HEK293 (cell line): ENCODE results near the gene ZBP1.

ENCODE experiments used
- CTCF ChIA-PET: fragments of 350-600 bp; formaldehyde crosslinking; extraction: SDS; loops from one replicate; lab custom pipeline; 2021; ENCODE audit warnings: antibody characterized with exemption; lab: Yijun Ruan, JAX
- POLR2A ChIA-PET: fragments of 300-600 bp; formaldehyde crosslinking; extraction: SDS; loops from one replicate; lab custom pipeline; 2020; ENCODE audit warnings: antibody characterized with exemption, inconsistent platforms; lab: Yijun Ruan, JAX
- H3K27ac ChIP-seq: fragments of 200-500 bp; sonication (Bioruptor generic); 2 replicates; pipeline ENCODE4 v1.5.1; 2014; ENCODE audit warnings: low read depth, low read length, control low read depth, inconsistent platforms; ENCODE audit errors: extremely low read depth
- H3K36me3 ChIP-seq, 2 experiments: fragments of 200-500 bp in 1 of 2; sonication (Bioruptor generic) in 1 of 2; 1 replicate in 1 of 2; 2 replicates in 1 of 2; pipeline ENCODE4 v1.5.1; 2014 to 2017; ENCODE audit warnings: inconsistent platforms in 2 of 2, low read length in 2 of 2; ENCODE audit not compliant: control insufficient read depth in 2 of 2, insufficient read depth in 1 of 2
- H3K4me1 ChIP-seq: fragments of 200-500 bp; sonication (Bioruptor generic); 2 replicates; pipeline ENCODE4 v1.5.1; 2014; ENCODE audit warnings: mild to moderate bottlenecking, low read length, inconsistent platforms; ENCODE audit not compliant: control insufficient read depth, insufficient read depth
- H3K4me3 ChIP-seq: 2 replicates; pipeline ENCODE4 v1.5.1; 2011; ENCODE audit warnings: low read depth, mild to moderate bottlenecking, control low read depth, low read length, moderate library complexity
- H3K9me3 ChIP-seq: fragments of 200-500 bp; sonication (Bioruptor generic); 2 replicates; pipeline ENCODE4 v1.5.1; 2014; ENCODE audit warnings: low read depth, low read length, inconsistent platforms; ENCODE audit not compliant: control insufficient read depth, insufficient read depth
- BCL11A ChIP-seq: fragments of 450-650 bp; formaldehyde crosslinking; IDR thresholded peaks from 2 replicates; pipeline ENCODE4 v1.5.1; 2016; ENCODE audit warnings: low read depth, missing biosample characterization, missing genetic modification characterization
- HOXC10 ChIP-seq: sonication (generic); formaldehyde crosslinking; IDR thresholded peaks from 2 replicates; pipeline ENCODE4 v1.8.1; 2023; ENCODE audit warnings: mild to moderate bottlenecking, missing genetic modification reagents
- SCRT1 ChIP-seq: fragments of 450-650 bp; formaldehyde crosslinking; IDR thresholded peaks from 2 replicates; pipeline ENCODE4 v1.5.1; 2016; ENCODE audit warnings: missing biosample characterization, missing genetic modification characterization, borderline replicate concordance
- SCRT2 ChIP-seq: fragments of 450-650 bp; formaldehyde crosslinking; IDR thresholded peaks from 2 replicates; pipeline ENCODE4 v1.5.1; 2016; ENCODE audit warnings: missing biosample characterization, missing genetic modification characterization
- SP7 ChIP-seq: fragments of 450-650 bp; formaldehyde crosslinking; IDR thresholded peaks from 2 replicates; pipeline ENCODE4 v1.5.1; 2016; ENCODE audit warnings: missing biosample characterization, missing genetic modification characterization
- ZBTB20 ChIP-seq: fragments of 450-650 bp; formaldehyde crosslinking; IDR thresholded peaks from 2 replicates; pipeline ENCODE4 v1.5.1; 2016; ENCODE audit warnings: missing biosample characterization, missing genetic modification characterization
- ZBTB21 ChIP-seq: fragments of 450-650 bp; formaldehyde crosslinking; IDR thresholded peaks from 2 replicates; pipeline ENCODE4 v1.5.1; 2017; ENCODE audit warnings: missing biosample characterization, missing genetic modification characterization
- ZBTB8A ChIP-seq: fragments of 450-650 bp; formaldehyde crosslinking; IDR thresholded peaks from 2 replicates; pipeline ENCODE4 v1.5.1; 2016; ENCODE audit warnings: missing biosample characterization, missing genetic modification characterization
- ZFP3 ChIP-seq: fragments of 450-650 bp; formaldehyde crosslinking; IDR thresholded peaks from 2 replicates; pipeline ENCODE4 v1.5.1; 2016; ENCODE audit warnings: low read depth, missing biosample characterization, missing genetic modification characterization
- ZNF211 ChIP-seq: fragments of 450-650 bp; formaldehyde crosslinking; IDR thresholded peaks from 2 replicates; pipeline ENCODE4 v1.5.1; 2016; ENCODE audit warnings: low read depth, missing biosample characterization, missing genetic modification characterization
- ZNF23 ChIP-seq: fragments of 450-650 bp; formaldehyde crosslinking; IDR thresholded peaks from 2 replicates; pipeline ENCODE4 v1.5.1; 2016; ENCODE audit warnings: missing biosample characterization, missing genetic modification characterization, borderline replicate concordance
- ZNF274 ChIP-seq, 2 experiments: fragments of 200-500 bp in 1 of 2; fragments of 450-650 bp in 1 of 2; sonication (Bioruptor generic) in 1 of 2; formaldehyde crosslinking in 1 of 2; IDR thresholded peaks; 2 replicates each; pipeline versions ENCODE4 v1.5.1 to v1.6.1; 2014 to 2016; ENCODE audit warnings: borderline replicate concordance in 1 of 2, inconsistent platforms in 1 of 2, low read length in 1 of 2, missing biosample characterization in 1 of 2, missing genetic modification characterization in 1 of 2
- ZNF366 ChIP-seq: fragments of 450-650 bp; formaldehyde crosslinking; conservative IDR thresholded peaks from 2 replicates; pipeline ENCODE4 v1.5.1; 2016; ENCODE audit warnings: missing biosample characterization, missing genetic modification characterization
- ZNF501 ChIP-seq: fragments of 450-650 bp; formaldehyde crosslinking; IDR thresholded peaks from 2 replicates; pipeline ENCODE4 v1.5.1; 2016; ENCODE audit warnings: missing biosample characterization, missing genetic modification characterization
- ZNF530 ChIP-seq: fragments of 450-650 bp; formaldehyde crosslinking; IDR thresholded peaks from 2 replicates; pipeline ENCODE4 v1.5.1; 2016; ENCODE audit warnings: low read depth, missing biosample characterization, missing genetic modification characterization
- ZNF600 ChIP-seq: fragments of 450-650 bp; formaldehyde crosslinking; IDR thresholded peaks from 2 replicates; pipeline ENCODE4 v1.5.1; 2016; ENCODE audit warnings: missing biosample characterization, missing genetic modification characterization
- ZNF624 ChIP-seq: fragments of 450-650 bp; formaldehyde crosslinking; IDR thresholded peaks from 2 replicates; pipeline ENCODE4 v1.5.1; 2017; ENCODE audit warnings: missing biosample characterization, missing genetic modification characterization
- ZNF629 ChIP-seq: fragments of 450-650 bp; formaldehyde crosslinking; IDR thresholded peaks from 2 replicates; pipeline ENCODE4 v1.5.1; 2017; ENCODE audit warnings: missing biosample characterization, missing genetic modification characterization
- ZNF670 ChIP-seq: fragments of 450-650 bp; formaldehyde crosslinking; IDR thresholded peaks from 2 replicates; pipeline ENCODE4 v1.5.1; 2016; ENCODE audit warnings: missing biosample characterization, missing genetic modification characterization, low read depth
- ZNF776 ChIP-seq: fragments of 450-650 bp; formaldehyde crosslinking; IDR thresholded peaks from 2 replicates; pipeline ENCODE4 v1.5.0; 2017; ENCODE audit warnings: missing biosample characterization, missing genetic modification characterization, borderline replicate concordance
- TF ChIP-seq, protein P1 (sequence below): fragments of 450-650 bp; formaldehyde crosslinking; IDR thresholded peaks from 2 replicates; pipeline ENCODE4 v1.5.1; 2016; ENCODE audit warnings: missing biosample characterization, missing genetic modification characterization
- TF ChIP-seq, protein P2 (sequence below): IDR thresholded peaks from 2 replicates; pipeline ENCODE4 v1.6.1; 2011; ENCODE audit warnings: mild to moderate bottlenecking, low read depth, low read length, borderline replicate concordance
- TF ChIP-seq, protein P3 (sequence below): fragments of 450-650 bp; formaldehyde crosslinking; IDR thresholded peaks from 2 replicates; pipeline ENCODE4 v1.5.1; 2016; ENCODE audit warnings: missing biosample characterization, missing genetic modification characterization
- TF ChIP-seq, protein P4 (sequence below): fragments of 450-650 bp; formaldehyde crosslinking; IDR thresholded peaks from 2 replicates; pipeline ENCODE4 v1.5.1; 2016; ENCODE audit warnings: missing biosample characterization, missing genetic modification characterization, low read depth

The ZBP1 gene

GRCh38 chr20:57559658-57560553 lies 60.3 kb downstream of the ZBP1 start:
- H3K4me3 ChIP-seq: no peak overlapping the region
- TF ChIP-seq ZNF366: no peak
- no peak for TF ChIP-seq ZBTB8A (tag by site-specific recombination)
- no peak for TF ChIP-seq SCRT2 (tag by site-specific recombination)
- no peak for TF ChIP-seq ZBTB21 (tag by site-specific recombination)
- no peak for TF ChIP-seq ZNF211 (tag by site-specific recombination)
- TF ChIP-seq BCL11A: no peak
- TF ChIP-seq ZNF530 (tag by site-specific recombination): no peak
- TF ChIP-seq HOXC10 (CRISPR knock-in tag): no peak
- TF ChIP-seq, protein P1, sequence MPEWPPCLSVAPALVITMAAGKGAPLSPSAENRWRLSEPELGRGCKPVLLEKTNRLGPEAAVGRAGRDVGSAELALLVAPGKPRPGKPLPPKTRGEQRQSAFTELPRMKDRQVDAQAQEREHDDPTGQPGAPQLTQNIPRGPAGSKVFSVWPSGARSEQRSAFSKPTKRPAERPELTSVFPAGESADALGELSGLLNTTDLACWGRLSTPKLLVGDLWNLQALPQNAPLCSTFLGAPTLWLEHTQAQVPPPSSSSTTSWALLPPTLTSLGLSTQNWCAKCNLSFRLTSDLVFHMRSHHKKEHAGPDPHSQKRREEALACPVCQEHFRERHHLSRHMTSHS: no peak
- TF ChIP-seq, all 188 proteins: peak for 0
- no peaks in the 10 kb centered on the region for H3K9me3 ChIP-seq
- ChIA-PET POLR2A (no interaction called here), CTCF (interaction anchor here (0.6 to 4.8 kb wide), 2 partner anchors 14 to 16 kb away, joined by 3 to 21 read pairs; no protein-coding TSS in a partner anchor)
- peaks cover 0 to 9% of the 10 kb centered on the region in 2 experiments; a peak in 1 of 3 replicates for H3K36me3 ChIP-seq
- H3K4me1 ChIP-seq: no peaks in the 10 kb centered on the region
- no peak overlapping the region for H3K27ac ChIP-seq

DNA sequence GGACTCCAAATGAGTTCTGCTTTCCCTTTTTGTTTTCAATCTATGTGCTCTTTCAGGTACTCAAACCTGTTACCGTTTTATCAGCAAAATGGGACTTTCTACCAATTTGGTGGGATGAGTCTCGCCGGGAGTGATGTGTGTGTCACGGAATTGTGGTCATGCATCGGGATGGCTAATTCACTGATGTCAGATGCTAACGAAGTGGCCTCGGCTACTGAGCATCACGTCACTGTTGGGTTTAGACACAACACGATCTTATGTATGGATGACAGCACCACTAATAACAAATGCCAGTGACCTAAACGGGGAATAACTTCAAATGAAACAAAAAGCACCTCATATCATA lies 61.0 kb downstream of the ZBP1 start:
- POLR2A ChIA-PET: no interaction called here
- no peaks in the 10 kb centered on the region for H3K4me1 ChIP-seq
- no peak overlapping the region for H3K4me3 ChIP-seq

DNA sequence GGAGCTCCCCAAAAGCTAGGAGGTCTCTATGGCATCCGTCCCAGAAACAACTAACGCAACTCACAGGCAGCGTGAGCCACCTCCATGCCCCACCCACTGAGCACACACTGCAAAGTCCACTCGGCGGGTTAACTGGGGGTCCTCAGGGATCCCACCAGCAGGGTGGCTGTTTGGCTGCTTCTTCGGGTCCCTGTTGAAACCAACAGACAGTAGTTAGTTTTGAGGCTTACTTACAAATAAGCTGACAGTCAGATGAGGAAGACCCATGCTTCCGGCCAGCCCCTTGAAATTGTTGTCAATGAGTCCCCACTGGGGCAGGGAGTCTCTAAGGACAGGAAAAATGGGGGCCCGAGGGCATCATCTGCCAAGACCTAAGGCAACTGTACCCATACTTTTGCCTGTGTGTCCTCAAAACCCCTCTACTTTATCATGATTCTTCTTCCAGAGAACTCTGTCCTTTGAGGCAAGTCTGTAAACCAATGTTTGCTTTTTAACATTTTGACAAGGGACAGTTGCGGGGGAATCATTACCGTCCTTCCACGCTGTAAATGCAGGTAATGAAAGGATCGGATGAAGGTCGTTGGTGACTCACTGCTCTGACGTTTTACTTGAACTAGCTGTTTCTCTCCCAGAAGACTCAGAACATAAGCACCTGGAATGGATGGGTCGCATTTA lies 61.5 kb downstream of the ZBP1 start:
- no peaks in the 10 kb centered on the region for H3K4me1 ChIP-seq
- H3K4me3 ChIP-seq: no peak overlapping the region
- ChIA-PET POLR2A (no interaction called here), CTCF (interaction anchor here (4.8 kb wide), 1 partner anchor 15 kb away, joined by 21 read pairs; no protein-coding TSS in a partner anchor)
- H3K36me3 ChIP-seq: peaks cover 0 to 5% of the 10 kb centered on the region in 2 experiments; a peak in 1 of 3 replicates
- no peak overlapping the region for H3K27ac ChIP-seq
- H3K9me3 ChIP-seq: no peaks in the 10 kb centered on the region
- peak; percentile 81; the same call in 1 of the 2 replicates for TF ChIP-seq ZNF629
- TF ChIP-seq ZNF23 (tag by site-specific recombination): no peak
- no peak for TF ChIP-seq ZFP3 (tag by site-specific recombination)
- TF ChIP-seq HOXC10 (CRISPR knock-in tag): no peak
- no peak for TF ChIP-seq ZNF670 (tag by site-specific recombination)
- TF ChIP-seq SP7 (tag by site-specific recombination): 0 out of 2 replicates have a peak, but pooled peaks have one; percentile 38
- no peak for TF ChIP-seq ZNF274 (IDR thresholded peaks at IDR 0.05; ENCODE audit: low read length)
- no peak for TF ChIP-seq ZNF274 (tag by site-specific recombination; IDR thresholded peaks at IDR 0.05; ENCODE audit: borderline replicate concordance)
- no peak for TF ChIP-seq ZNF624 (tag by site-specific recombination)
- peak; percentile 32; the same call in 1 of the 2 replicates for TF ChIP-seq ZBTB21 (tag by site-specific recombination)
- TF ChIP-seq, protein P2, sequence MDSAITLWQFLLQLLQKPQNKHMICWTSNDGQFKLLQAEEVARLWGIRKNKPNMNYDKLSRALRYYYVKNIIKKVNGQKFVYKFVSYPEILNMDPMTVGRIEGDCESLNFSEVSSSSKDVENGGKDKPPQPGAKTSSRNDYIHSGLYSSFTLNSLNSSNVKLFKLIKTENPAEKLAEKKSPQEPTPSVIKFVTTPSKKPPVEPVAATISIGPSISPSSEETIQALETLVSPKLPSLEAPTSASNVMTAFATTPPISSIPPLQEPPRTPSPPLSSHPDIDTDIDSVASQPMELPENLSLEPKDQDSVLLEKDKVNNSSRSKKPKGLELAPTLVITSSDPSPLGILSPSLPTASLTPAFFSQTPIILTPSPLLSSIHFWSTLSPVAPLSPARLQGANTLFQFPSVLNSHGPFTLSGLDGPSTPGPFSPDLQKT: no peak
- no peak for TF ChIP-seq ZNF776 (tag by site-specific recombination)
- no peak for TF ChIP-seq ZBTB20 (tag by site-specific recombination)
- TF ChIP-seq, protein P3, sequence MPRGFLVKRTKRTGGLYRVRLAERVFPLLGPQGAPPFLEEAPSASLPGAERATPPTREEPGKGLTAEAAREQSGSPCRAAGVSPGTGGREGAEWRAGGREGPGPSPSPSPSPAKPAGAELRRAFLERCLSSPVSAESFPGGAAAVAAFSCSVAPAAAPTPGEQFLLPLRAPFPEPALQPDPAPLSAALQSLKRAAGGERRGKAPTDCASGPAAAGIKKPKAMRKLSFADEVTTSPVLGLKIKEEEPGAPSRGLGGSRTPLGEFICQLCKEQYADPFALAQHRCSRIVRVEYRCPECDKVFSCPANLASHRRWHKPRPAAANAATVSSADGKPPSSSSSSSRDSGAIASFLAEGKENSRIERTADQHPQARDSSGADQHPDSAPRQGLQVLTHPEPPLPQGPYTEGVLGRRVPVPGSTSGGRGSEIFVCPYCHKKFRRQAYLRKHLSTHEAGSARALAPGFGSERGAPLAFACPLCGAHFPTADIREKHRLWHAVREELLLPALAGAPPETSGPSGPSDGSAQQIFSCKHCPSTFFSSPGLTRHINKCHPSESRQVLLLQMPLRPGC: no peak
- TF ChIP-seq, protein P4, sequence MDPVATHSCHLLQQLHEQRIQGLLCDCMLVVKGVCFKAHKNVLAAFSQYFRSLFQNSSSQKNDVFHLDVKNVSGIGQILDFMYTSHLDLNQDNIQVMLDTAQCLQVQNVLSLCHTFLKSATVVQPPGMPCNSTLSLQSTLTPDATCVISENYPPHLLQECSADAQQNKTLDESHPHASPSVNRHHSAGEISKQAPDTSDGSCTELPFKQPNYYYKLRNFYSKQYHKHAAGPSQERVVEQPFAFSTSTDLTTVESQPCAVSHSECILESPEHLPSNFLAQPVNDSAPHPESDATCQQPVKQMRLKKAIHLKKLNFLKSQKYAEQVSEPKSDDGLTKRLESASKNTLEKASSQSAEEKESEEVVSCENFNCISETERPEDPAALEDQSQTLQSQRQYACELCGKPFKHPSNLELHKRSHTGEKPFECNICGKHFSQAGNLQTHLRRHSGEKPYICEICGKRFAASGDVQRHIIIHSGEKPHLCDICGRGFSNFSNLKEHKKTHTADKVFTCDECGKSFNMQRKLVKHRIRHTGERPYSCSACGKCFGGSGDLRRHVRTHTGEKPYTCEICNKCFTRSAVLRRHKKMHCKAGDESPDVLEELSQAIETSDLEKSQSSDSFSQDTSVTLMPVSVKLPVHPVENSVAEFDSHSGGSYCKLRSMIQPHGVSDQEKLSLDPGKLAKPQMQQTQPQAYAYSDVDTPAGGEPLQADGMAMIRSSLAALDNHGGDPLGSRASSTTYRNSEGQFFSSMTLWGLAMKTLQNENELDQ (tag by site-specific recombination): no peak
- TF ChIP-seq SCRT1 (tag by site-specific recombination): no peak

More for the DNA sequence above, 61.0 kb downstream of the ZBP1 start:
- Histone ChIP-seq H3K9me3 (no peaks in the 10 kb centered on the region), H3K27ac (no peak overlapping the region), H3K36me3 (peaks cover 0 to 6% of the 10 kb centered on the region in 2 experiments; a peak in 1 of 3 replicates)
- TF ChIP-seq ZNF629 (peak; percentile 76), ZNF501 (tag by site-specific recombination) (no peak), ZNF600 (tag by site-specific recombination) (peak; percentile 86)
- CTCF ChIA-PET: interaction anchor here (0.6 to 4.8 kb wide), 2 partner anchors 15 kb away, joined by 3 to 21 read pairs; no protein-coding TSS in a partner anchor
